PC-3 (cell line): Measurements from ENCODE around the gene TENT5C.

Experiments
- EZH2 ChIP-seq: fragments of 300-600 bp; sonication (generic); IDR thresholded peaks from one replicate; pipeline ENCODE4 v1.6.1; 2017; ENCODE audit warnings: antibody characterized with exemption, mild to moderate bottlenecking, low read length; ENCODE audit not compliant: unreplicated experiment
- TF ChIP-seq, protein P1 (sequence below): fragments of 300-600 bp; sonication (generic); conservative IDR thresholded peaks from 2 replicates; pipeline ENCODE4 v1.5.1; 2017; ENCODE audit warnings: antibody characterized with exemption, low read depth, mild to moderate bottlenecking, low read length

DNA sequence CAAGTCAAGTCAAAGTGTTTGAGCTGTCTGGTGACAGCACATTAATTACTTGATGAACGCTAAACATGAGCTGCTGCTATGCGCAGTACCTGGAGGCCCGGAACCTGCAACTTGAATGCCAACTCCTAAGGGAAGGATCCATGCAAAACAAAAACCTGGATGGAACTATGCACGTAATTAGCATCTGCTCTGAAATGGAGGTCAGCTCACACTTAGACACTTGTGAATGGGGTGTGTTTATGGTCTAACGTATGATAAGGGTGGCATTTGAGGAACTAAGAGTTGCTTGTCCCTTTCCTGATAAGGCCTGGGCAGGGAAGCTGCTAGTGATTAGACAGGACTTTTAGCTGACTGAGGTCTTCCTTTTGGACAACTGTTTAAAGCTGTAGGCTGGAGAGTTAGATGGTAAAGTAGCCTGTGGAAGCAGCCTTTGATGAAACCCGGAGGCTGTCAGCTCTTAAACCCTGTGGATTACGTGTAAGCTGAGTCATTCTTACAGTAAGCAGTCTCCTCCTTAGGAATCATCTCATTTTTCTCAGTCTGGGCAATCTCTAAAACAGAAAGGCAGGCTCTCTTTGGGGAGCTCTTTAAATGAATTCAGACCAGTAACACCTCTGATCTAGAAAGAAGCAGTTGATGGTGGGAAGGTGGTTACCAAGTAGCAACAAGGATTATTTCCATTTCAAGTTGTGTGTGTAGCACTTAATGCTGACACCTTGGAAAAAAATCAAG is 6.8 kb downstream of the TENT5C start:
- TF ChIP-seq, protein P1, sequence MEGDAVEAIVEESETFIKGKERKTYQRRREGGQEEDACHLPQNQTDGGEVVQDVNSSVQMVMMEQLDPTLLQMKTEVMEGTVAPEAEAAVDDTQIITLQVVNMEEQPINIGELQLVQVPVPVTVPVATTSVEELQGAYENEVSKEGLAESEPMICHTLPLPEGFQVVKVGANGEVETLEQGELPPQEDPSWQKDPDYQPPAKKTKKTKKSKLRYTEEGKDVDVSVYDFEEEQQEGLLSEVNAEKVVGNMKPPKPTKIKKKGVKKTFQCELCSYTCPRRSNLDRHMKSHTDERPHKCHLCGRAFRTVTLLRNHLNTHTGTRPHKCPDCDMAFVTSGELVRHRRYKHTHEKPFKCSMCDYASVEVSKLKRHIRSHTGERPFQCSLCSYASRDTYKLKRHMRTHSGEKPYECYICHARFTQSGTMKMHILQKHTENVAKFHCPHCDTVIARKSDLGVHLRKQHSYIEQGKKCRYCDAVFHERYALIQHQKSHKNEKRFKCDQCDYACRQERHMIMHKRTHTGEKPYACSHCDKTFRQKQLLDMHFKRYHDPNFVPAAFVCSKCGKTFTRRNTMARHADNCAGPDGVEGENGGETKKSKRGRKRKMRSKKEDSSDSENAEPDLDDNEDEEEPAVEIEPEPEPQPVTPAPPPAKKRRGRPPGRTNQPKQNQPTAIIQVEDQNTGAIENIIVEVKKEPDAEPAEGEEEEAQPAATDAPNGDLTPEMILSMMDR, result no peak
- no peak for TF ChIP-seq EZH2
